ENCODE data around the gene DPP6. TPM values are rescaled to one million over a fixed set of nuclear protein-coding genes. Genes with fewer than 3 reads are reported as not detected.

Gene DPP6
- total RNA-seq, 3 donors from 2014 or later = 0.59 to 0.98 TPM; not detected in 1

DNA sequence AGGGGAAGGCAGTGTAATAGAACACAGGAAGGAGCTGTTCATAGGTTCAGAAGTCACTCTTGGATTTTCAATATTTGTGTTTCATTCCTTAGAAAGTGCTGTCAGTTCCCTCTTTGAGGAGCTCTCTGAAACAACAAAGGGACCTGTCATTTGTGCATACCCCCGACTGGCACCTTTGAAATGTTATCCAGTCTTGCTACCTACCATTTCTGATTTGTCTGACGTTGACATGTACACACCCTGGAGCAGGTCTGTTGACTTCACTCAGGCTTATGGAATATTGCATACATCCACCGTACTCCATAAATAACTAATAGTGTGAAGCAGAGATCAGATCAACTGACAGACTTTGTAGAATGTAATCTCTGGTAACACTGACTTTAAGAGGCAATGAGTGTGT, 189.8 kb downstream of the DPP6 start:
- TF ChIP-seq, protein P1, sequence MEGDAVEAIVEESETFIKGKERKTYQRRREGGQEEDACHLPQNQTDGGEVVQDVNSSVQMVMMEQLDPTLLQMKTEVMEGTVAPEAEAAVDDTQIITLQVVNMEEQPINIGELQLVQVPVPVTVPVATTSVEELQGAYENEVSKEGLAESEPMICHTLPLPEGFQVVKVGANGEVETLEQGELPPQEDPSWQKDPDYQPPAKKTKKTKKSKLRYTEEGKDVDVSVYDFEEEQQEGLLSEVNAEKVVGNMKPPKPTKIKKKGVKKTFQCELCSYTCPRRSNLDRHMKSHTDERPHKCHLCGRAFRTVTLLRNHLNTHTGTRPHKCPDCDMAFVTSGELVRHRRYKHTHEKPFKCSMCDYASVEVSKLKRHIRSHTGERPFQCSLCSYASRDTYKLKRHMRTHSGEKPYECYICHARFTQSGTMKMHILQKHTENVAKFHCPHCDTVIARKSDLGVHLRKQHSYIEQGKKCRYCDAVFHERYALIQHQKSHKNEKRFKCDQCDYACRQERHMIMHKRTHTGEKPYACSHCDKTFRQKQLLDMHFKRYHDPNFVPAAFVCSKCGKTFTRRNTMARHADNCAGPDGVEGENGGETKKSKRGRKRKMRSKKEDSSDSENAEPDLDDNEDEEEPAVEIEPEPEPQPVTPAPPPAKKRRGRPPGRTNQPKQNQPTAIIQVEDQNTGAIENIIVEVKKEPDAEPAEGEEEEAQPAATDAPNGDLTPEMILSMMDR (IDR thresholded peaks at IDR 0.05) = no peak
- no peak for TF ChIP-seq POLR2A (IDR thresholded peaks at IDR 0.05)
- TF ChIP-seq POLR2AphosphoS5 (IDR thresholded peaks at IDR 0.05) = no peak
- Histone ChIP-seq H3K4me1 (no peaks in the 10 kb centered on the region), H3K27ac (no peak overlapping the region), H3K9me3 (peaks cover 6 to 32% of the 10 kb centered on the region in 2 donors), H3K4me3 (no peak overlapping the region), H3K36me3 (no peaks in the 10 kb centered on the region), H3K27me3 (no peaks in the 10 kb centered on the region)
- no peak for DNase-seq (ENCODE audit: low spot score in 2 of 2)
- intact Hi-C loops (cut with DNase I; ENCODE audit: low total_unique reads) = no loop called here

GRCh38 chr7:154242709-154243108, 190.5 kb downstream of the DPP6 start:
- H3K27me3 ChIP-seq = no peaks in the 10 kb centered on the region
- H3K36me3 ChIP-seq = no peaks in the 10 kb centered on the region
- H3K4me3 ChIP-seq = no peak overlapping the region
- no peak overlapping the region for H3K27ac ChIP-seq
- TF ChIP-seq POLR2AphosphoS5 (IDR thresholded peaks at IDR 0.05) (no peak), POLR2A (IDR thresholded peaks at IDR 0.05) (no peak)
- TF ChIP-seq, protein P1 (IDR thresholded peaks at IDR 0.05) = no peak
- no peaks in the 10 kb centered on the region for H3K4me1 ChIP-seq
- intact Hi-C loops (cut with DNase I; ENCODE audit: low total_unique reads) = no loop called here
- DNase-seq (ENCODE audit: low spot score in 2 of 2) = no peak
- peaks cover 6 to 32% of the 10 kb centered on the region in 2 donors for H3K9me3 ChIP-seq

DNA sequence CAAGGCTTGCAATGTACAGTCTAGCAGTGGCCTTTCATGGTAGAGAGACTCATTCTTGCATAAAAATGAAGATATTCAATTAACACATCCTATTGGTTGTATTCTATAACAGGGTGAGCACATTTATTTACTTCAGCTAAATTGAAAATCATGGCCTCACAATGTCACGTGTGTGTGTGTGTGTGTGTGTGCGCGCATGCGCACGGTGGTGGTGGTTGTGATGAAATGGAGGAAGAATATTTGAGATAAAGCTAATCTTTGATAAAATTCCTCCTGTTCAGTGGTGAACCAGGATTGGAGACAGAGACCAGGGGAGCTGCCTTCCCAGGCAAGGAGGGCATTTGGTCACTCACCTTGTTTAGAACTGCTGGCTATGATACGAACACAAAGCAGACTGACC, 199.8 kb downstream of the DPP6 start:
- H3K9me3 ChIP-seq = peaks cover 0 to 5% of the 10 kb centered on the region in 2 donors
- H3K36me3 ChIP-seq = no peaks in the 10 kb centered on the region
- no peak for TF ChIP-seq POLR2AphosphoS5 (IDR thresholded peaks at IDR 0.05)
- TF ChIP-seq, protein P1 (IDR thresholded peaks at IDR 0.05) = no peak
- TF ChIP-seq POLR2A (IDR thresholded peaks at IDR 0.05) = no peak
- H3K4me3 ChIP-seq = no peak overlapping the region
- H3K27me3 ChIP-seq = no peaks in the 10 kb centered on the region
- no peaks in the 10 kb centered on the region for H3K4me1 ChIP-seq
- H3K27ac ChIP-seq = no peak overlapping the region
- intact Hi-C loops (cut with DNase I; ENCODE audit: low total_unique reads) = no loop called here
- DNase-seq (ENCODE audit: low spot score in 2 of 2) = no peak

DNA sequence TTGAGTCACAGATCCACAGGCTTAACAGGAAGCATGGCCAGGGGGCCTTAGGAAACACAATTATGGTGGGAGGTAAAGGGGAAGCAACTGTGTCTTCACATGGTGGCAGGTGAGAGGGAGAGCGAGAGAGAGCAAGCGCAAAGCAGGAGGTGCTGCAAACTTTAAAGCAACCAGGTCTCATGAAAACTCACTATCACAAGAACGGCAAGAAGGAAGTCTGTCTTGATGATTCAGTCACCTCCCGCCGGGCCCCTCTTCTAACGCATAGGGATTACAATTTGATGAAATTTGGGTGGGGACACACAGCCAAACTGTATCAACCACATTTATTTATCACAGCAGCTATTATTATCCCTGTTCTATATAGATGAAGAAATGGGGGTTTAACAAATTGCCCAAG, 201.6 kb downstream of the DPP6 start:
- H3K4me1 ChIP-seq = no peaks in the 10 kb centered on the region
- DNase-seq (ENCODE audit: low spot score in 2 of 2) = no peak
- no peaks in the 10 kb centered on the region for H3K27me3 ChIP-seq
- no peak overlapping the region for H3K27ac ChIP-seq
- H3K36me3 ChIP-seq = no peaks in the 10 kb centered on the region
- TF ChIP-seq, protein P1 (IDR thresholded peaks at IDR 0.05) = no peak
- no peak for TF ChIP-seq POLR2AphosphoS5 (IDR thresholded peaks at IDR 0.05)
- no peak for TF ChIP-seq POLR2A (IDR thresholded peaks at IDR 0.05)
- no peak overlapping the region for H3K4me3 ChIP-seq
- intact Hi-C loops (cut with DNase I; ENCODE audit: low total_unique reads) = no loop called here
- peaks cover 0 to 3% of the 10 kb centered on the region in 2 donors for H3K9me3 ChIP-seq

DNA sequence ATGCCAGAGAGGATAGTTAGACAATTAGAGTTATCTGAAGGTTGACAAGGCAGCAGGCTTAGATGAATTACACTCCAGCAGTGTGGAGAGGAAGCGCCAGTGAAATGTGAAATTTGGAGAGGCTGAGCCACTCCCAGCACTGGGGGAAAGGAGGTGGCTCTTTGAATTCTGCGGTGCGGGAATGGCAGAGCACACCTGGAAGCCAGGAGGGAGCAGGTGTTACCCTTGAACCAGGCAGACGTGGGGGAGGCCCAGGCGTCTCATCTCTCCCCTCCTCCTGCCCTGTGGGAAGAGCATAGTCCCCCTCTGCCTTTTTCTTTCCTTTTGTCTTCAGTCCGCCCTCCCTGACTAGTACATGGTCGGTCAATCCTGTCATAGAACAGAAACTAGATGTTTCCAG, 203.1 kb downstream of the DPP6 start:
- DNase-seq (ENCODE audit: low spot score in 2 of 2) = no peak
- H3K27me3 ChIP-seq = no peaks in the 10 kb centered on the region
- H3K36me3 ChIP-seq = no peaks in the 10 kb centered on the region
- H3K4me3 ChIP-seq = no peak overlapping the region
- no peak overlapping the region for H3K27ac ChIP-seq
- intact Hi-C loops (cut with DNase I; ENCODE audit: low total_unique reads) = no loop called here
- TF ChIP-seq POLR2A (IDR thresholded peaks at IDR 0.05) (no peak), POLR2AphosphoS5 (IDR thresholded peaks at IDR 0.05) (no peak)
- TF ChIP-seq, protein P1 (IDR thresholded peaks at IDR 0.05) = no peak
- H3K4me1 ChIP-seq = no peaks in the 10 kb centered on the region
- H3K9me3 ChIP-seq = no peaks in the 10 kb centered on the region
